Fibroblast of the conjunctiva (primary cell): Measurements from ENCODE around the gene RTN4.

Experiments
- DNase-seq: peaks from one replicate; pipeline ENCODE4 v3.0.0-alpha.2; 2010; ENCODE audit warnings: low read depth

The RTN4 gene

GRCh38 chr2:54952425-54952824 lies 97.8 kb downstream of the RTN4 start:
- no peak for DNase-seq

- DNase-seq: no peak
Measured at GRCh38 chr2:54950811-54951210, 99.4 kb downstream of the RTN4 start.

- no peak for DNase-seq
Measured at GRCh38 chr2:54949431-54949830, 100.8 kb downstream of the RTN4 start.

GRCh38 chr2:54948120-54948519 lies 102.1 kb downstream of the RTN4 start:
- no peak for DNase-seq

GRCh38 chr2:54947646-54948045 lies 102.6 kb downstream of the RTN4 start:
- DNase-seq: no peak

- no peak for DNase-seq
Measured at GRCh38 chr2:54947136-54947535, 103.1 kb downstream of the RTN4 start.

GRCh38 chr2:54946220-54946805 lies 103.9 kb downstream of the RTN4 start:
- no peak for DNase-seq

GRCh38 chr2:54945391-54946219 lies 104.6 kb downstream of the RTN4 start:
- DNase-seq: peak; percentile 69

- DNase-seq: no peak
Measured at GRCh38 chr2:54944724-54945326, 105.4 kb downstream of the RTN4 start.

GRCh38 chr2:54942373-54942772 lies 107.9 kb downstream of the RTN4 start:
- no peak for DNase-seq

GRCh38 chr2:54941248-54941984 lies 108.8 kb downstream of the RTN4 start:
- DNase-seq: no peak

- no peak for DNase-seq
Measured at GRCh38 chr2:54940723-54941122, 109.5 kb downstream of the RTN4 start.

GRCh38 chr2:54939446-54940118 lies 110.7 kb downstream of the RTN4 start:
- no peak for DNase-seq

GRCh38 chr2:54936766-54937165 lies 113.5 kb downstream of the RTN4 start:
- no peak for DNase-seq

- DNase-seq: no peak
Measured at GRCh38 chr2:54935389-54935788, 114.9 kb downstream of the RTN4 start.

GRCh38 chr2:54931473-54931872 lies 118.8 kb downstream of the RTN4 start:
- DNase-seq: no peak

- DNase-seq: no peak
Measured at GRCh38 chr2:54928719-54929118, 121.5 kb downstream of the RTN4 start.

GRCh38 chr2:54927751-54928615 lies 122.3 kb downstream of the RTN4 start:
- no peak for DNase-seq

- no peak for DNase-seq
Measured at GRCh38 chr2:54927085-54927750, 123.0 kb downstream of the RTN4 start.

- DNase-seq: no peak
Measured at GRCh38 chr2:54925022-54925421, 125.2 kb downstream of the RTN4 start.

GRCh38 chr2:54924121-54924520 lies 126.1 kb downstream of the RTN4 start:
- DNase-seq: no peak
